SIG-M5 (cell line): Measurements from ENCODE around the gene SLC16A8.

Experiments
- DNase-seq: peaks from one replicate; lab custom pipeline; 2025; lab: John Stamatoyannopoulos, UW

The SLC16A8 gene

GRCh38 chr22:38028344-38029130, 55.4 kb downstream of the SLC16A8 start:
- no peak for DNase-seq
